ENCODE results near the gene CELSR2.

The CELSR2 gene

DNA sequence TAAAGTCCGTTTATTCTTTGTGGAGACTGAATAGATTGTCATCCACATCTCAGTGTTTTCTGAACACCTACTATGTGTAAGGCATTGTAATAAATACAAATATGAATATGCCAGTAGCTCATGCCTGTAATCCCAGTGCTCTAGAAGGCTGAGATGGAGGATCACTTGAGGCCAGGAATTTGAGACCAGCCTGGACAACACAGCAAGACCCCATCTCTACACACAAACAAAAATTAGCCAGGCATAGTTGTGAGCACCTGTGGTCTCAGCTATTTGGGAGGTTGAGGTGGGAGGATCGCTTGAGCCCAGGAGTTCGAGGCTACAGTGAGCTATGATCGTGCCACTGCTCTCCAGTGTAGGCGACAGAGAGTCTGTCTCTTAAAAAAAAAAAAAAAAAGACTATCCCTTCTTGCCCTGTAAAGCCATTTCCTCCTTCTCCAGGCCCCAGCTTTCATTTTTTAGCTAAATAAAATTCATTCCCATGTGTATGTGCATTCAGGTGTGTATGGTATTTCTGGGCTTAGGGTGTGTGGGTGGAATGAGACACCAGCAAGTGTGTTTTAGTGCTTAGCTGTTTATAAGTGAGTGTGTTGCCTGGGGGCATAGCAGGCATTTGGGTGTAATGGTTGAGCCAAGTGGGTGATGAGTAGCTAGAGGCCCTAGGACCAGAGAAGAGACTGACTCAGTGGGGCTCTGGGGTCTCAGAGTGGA, 7.8 kb downstream of the CELSR2 start:
- no peak for DNase-seq (ENCODE audit: extremely low spot score)
- POLR2A ChIA-PET, result no interaction called here
- TF ChIP-seq, protein P1, sequence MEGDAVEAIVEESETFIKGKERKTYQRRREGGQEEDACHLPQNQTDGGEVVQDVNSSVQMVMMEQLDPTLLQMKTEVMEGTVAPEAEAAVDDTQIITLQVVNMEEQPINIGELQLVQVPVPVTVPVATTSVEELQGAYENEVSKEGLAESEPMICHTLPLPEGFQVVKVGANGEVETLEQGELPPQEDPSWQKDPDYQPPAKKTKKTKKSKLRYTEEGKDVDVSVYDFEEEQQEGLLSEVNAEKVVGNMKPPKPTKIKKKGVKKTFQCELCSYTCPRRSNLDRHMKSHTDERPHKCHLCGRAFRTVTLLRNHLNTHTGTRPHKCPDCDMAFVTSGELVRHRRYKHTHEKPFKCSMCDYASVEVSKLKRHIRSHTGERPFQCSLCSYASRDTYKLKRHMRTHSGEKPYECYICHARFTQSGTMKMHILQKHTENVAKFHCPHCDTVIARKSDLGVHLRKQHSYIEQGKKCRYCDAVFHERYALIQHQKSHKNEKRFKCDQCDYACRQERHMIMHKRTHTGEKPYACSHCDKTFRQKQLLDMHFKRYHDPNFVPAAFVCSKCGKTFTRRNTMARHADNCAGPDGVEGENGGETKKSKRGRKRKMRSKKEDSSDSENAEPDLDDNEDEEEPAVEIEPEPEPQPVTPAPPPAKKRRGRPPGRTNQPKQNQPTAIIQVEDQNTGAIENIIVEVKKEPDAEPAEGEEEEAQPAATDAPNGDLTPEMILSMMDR (IDR thresholded peaks at IDR 0.05; ENCODE audit: control extremely low read depth, extremely low read depth, low read depth, missing control alignments), result no peak
- CTCF ChIA-PET, result interaction anchor here (1.3 to 2.5 kb wide), 3 partner anchors 17 to 234 kb away, joined by 4 to 7 read pairs (median 4); no protein-coding TSS in a partner anchor

DNA sequence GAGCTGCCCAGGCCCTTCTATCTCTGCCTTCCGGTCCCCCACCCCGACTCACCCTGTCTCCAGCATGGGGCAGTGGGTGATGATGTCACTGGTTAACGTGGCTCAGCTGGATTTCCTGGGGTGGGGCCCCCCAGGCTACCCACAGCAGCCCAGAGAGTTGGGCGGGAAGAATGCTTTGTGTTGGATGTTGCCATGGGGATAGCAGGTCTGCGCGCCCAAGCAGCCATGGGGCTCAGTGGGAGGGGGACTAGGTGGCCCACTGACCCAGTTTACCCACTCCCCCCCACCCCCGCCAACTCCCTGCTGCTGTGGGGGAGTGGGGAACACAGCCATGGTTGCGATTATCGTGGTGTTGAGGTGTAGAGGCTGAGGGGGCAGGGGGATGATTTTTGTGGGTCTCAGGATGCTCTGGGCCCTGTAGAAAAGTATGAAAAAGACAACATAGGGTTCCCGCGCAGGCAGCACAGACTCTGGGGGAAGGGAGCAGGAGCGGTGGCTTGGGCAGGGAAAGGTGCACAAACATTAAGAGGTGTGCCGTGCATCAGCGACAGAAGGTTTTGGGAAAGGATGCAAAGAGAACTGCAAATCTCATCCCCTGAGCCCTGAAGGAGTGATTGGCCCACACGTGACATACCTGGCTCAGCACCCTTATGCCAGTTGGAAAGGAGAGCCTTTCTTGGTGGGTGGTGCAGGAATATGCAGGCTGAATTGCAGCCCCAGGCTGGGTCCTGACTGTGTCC, 8.5 kb downstream of the CELSR2 start:
- ChIA-PET CTCF (interaction anchor here (1.8 kb wide), 1 partner anchor 20 kb away, joined by 4 read pairs; no protein-coding TSS in a partner anchor), POLR2A (no interaction called here)
- DNase-seq (ENCODE audit: extremely low spot score), result no peak
- TF ChIP-seq, protein P1 (IDR thresholded peaks at IDR 0.05; ENCODE audit: control extremely low read depth, extremely low read depth, low read depth, missing control alignments), result no peak

DNA sequence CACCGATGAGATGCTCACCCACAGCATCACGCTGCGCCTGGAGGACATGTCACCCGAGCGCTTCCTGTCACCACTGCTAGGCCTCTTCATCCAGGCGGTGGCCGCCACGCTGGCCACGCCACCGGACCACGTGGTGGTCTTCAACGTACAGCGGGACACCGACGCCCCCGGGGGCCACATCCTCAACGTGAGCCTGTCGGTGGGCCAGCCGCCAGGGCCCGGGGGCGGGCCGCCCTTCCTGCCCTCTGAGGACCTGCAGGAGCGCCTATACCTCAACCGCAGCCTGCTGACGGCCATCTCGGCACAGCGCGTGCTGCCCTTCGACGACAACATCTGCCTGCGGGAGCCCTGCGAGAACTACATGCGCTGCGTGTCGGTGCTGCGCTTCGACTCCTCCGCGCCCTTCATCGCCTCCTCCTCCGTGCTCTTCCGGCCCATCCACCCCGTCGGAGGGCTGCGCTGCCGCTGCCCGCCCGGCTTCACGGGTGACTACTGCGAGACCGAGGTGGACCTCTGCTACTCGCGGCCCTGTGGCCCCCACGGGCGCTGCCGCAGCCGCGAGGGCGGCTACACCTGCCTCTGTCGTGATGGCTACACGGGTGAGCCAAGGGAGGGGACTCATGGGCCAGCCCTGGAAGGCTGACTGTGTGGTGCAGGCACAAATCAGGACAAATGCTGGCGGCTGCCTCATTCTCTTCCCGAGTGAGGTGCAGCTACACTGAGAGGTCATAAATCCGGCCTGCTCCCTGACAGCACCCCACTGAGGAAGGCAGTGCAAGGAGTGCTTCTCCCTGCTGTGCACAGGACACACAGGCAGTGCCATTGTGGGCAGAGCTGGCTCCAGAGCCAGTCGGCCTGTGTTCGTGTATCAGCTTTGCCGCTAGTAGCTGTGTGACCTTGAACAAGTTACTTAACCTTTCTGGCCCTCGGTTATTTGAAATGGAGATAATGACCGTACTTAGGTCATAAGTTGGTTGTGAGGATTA, 9.4 kb downstream of the CELSR2 start:
- TF ChIP-seq, protein P1 (IDR thresholded peaks at IDR 0.05; ENCODE audit: control extremely low read depth, extremely low read depth, low read depth, missing control alignments), result no peak
- no peak for DNase-seq (ENCODE audit: extremely low spot score)
- ChIA-PET CTCF (interaction anchor here (1.2 to 8.2 kb wide), 2 partner anchors 18 to 274 kb away, joined by 3 to 76 read pairs; no protein-coding TSS in a partner anchor), POLR2A (no interaction called here)

- ChIA-PET POLR2A (no interaction called here), CTCF (interaction anchor here (1.2 to 8.2 kb wide), 4 partner anchors 17 to 273 kb away, joined by 3 to 76 read pairs (median 10); partner anchors contain the start of genes CYB561D1 and SORT1)
- TF ChIP-seq, protein P1 (IDR thresholded peaks at IDR 0.05; ENCODE audit: control extremely low read depth, extremely low read depth, low read depth, missing control alignments), result no peak
- DNase-seq (ENCODE audit: extremely low spot score), result no peak
These were observed 10.6 kb downstream of the CELSR2 start for GRCh38 chr1:109259674-109260557.

DNA sequence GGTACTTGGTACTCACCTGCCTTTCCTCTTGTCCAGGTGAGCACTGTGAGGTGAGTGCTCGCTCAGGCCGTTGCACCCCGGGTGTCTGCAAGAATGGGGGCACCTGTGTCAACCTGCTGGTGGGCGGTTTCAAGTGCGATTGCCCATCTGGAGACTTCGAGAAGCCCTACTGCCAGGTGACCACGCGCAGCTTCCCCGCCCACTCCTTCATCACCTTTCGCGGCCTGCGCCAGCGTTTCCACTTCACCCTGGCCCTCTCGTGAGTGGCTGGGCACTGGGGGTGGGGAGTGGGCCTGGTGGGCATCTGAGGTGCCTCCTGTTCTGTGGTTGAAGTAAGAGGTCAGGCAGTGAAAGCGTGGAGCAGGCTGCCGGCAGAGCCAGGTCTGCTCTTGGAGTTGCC, 11.7 kb downstream of the CELSR2 start:
- TF ChIP-seq, protein P1 (IDR thresholded peaks at IDR 0.05; ENCODE audit: control extremely low read depth, extremely low read depth, low read depth, missing control alignments), result no peak
- no peak for DNase-seq (ENCODE audit: extremely low spot score)
- CTCF ChIA-PET, result interaction anchor here (3.5 to 8.2 kb wide), 2 partner anchors 138 to 272 kb away, joined by 15 to 76 read pairs; partner anchors contain the start of gene SORT1
- POLR2A ChIA-PET, result no interaction called here

All from GM10248 (cell line).